ENCODE data around the gene PDE6B. TPM values are rescaled to one million over a fixed set of nuclear protein-coding genes. Genes with fewer than 3 reads are reported as not detected.

Gene PDE6B
- total RNA-seq, 1 experiment from 2014 or later = 10.8 TPM

GRCh38 chr4:620851-621261, 4.5 kb upstream of the PDE6B start:
- Histone ChIP-seq H3K79me1 (ENCODE audit: insufficient read depth, low read depth, low read length, poor library complexity, severe bottlenecking) (no peaks in the 10 kb centered on the region), H2BK20ac (ENCODE audit: low read depth, low read length, poor library complexity, severe bottlenecking) (no peak overlapping the region), H2BK5ac (ENCODE audit: insufficient read length, low read length) (no peak overlapping the region), H3K23me2 (ENCODE audit: insufficient read length, low read depth, low read length, poor library complexity, severe bottlenecking) (no peaks in the 10 kb centered on the region), H3K9me3 (ENCODE audit: control insufficient read depth, low read depth, low read length) (no peaks in the 10 kb centered on the region), H3T11ph (ENCODE audit: low read length) (no peak overlapping the region), H3K9ac (ENCODE audit: extremely low read depth, insufficient read length, low read length) (no peak overlapping the region), H2BK12ac (ENCODE audit: insufficient read length, low read depth, low read length) (no peak overlapping the region), H3K4ac (ENCODE audit: low read depth, low read length) (no peak overlapping the region), H2AK5ac (ENCODE audit: insufficient read length, low read length) (no peak overlapping the region), H2AFZ (ENCODE audit: low read length) (no peak overlapping the region), H4K8ac (replicated peaks; ENCODE audit: insufficient read length, low read depth, low read length) (no peak overlapping the region), H3K56ac (ENCODE audit: insufficient read length, low read depth, low read length) (no peak overlapping the region), H4K91ac (ENCODE audit: insufficient read length, low read depth, low read length) (no peak overlapping the region), H4K20me1 (ENCODE audit: control insufficient read depth, insufficient read depth, insufficient read length) (no peaks in the 10 kb centered on the region), H2BK15ac (ENCODE audit: low read depth, low read length) (no peak overlapping the region), H3K27me3 (ENCODE audit: insufficient read depth, low read length) (no peaks in the 10 kb centered on the region; the same call in 1 of the 2 replicates), H3K14ac (ENCODE audit: insufficient read depth, low read length) (no peak overlapping the region), H3K79me2 (ENCODE audit: insufficient read depth, low read length) (no peaks in the 10 kb centered on the region), H3K4me2 (ENCODE audit: insufficient read depth, insufficient read length, low read length) (no peak overlapping the region), H3K27ac (ENCODE audit: insufficient read length, low read depth, low read length) (no peak overlapping the region), H2BK120ac (ENCODE audit: low read depth, low read length, poor library complexity, severe bottlenecking) (no peak overlapping the region), H3K18ac (ENCODE audit: insufficient read length, low read depth, low read length) (no peak overlapping the region), H3K23ac (ENCODE audit: insufficient read length, low read depth, low read length) (no peak overlapping the region), H4K5ac (ENCODE audit: insufficient read length, low read depth, low read length) (no peak overlapping the region), H3K4me1 (ENCODE audit: insufficient read depth, low read length) (no peaks in the 10 kb centered on the region; the same call in 1 of the 2 replicates)
- no peak overlapping the region for H3K4me3 Mint-ChIP-seq
- no peak for TF ChIP-seq CTCF (conservative IDR thresholded peaks at IDR 0.05)
- no CpG with 5 or more reads among the region's 19 CpGs for WGBS (ENCODE audit: extremely low coverage, insufficient read length, low lambda C conversion rate)
- no peak overlapping the region for H3K27ac Mint-ChIP-seq
- peaks cover 43% of the 10 kb centered on the region for H3K27me3 Mint-ChIP-seq (ENCODE audit: low read depth)
- peaks cover 13 to 15% of the 10 kb centered on the region in 2 experiments for H3K4me1 Mint-ChIP-seq
- H3K36me3 Mint-ChIP-seq (ENCODE audit: insufficient read depth in 1 of 3, low read depth in 3 of 3) = no peaks in the 10 kb centered on the region; a peak in 1 of 7 replicates
- peaks cover 0 to 2% of the 10 kb centered on the region in 2 experiments; a peak in 1 of 5 replicates for H3K9me3 Mint-ChIP-seq
- no peak for DNase-seq

Measured in H9 (cell line).